Caki2 (cell line): ENCODE results near the gene RBM4B. TPM values are rescaled to one million over a fixed set of nuclear protein-coding genes. Genes with fewer than 3 reads are reported as not detected.

Source experiments
- DNase-seq: peaks from one replicate; pipeline ENCODE4 v3.0.0-alpha.2; 2015; ENCODE audit warnings: low read depth
- in situ Hi-C: cut with HindIII; loops from 2 replicates; pipeline ENCODE4 v1.10.0; 2016; ENCODE audit warnings: low sequenced_read_pairs, low pct_unique_long_range_greater_than_20kb, mixed read lengths
- total RNA-seq: library from RNA; depleted of rRNA; stranded (reverse); fragments of >200 nt; shearing (Covaris generic); gene quantifications from 2 replicates; pipeline ENCODE4 v1.2.3, GENCODE V29; 2014; ENCODE audit warnings: low replicate concordance; rRNA removed

RBM4B gene
- total RNA-seq, 1 experiment from 2014 or later = 29.2 TPM

DNA sequence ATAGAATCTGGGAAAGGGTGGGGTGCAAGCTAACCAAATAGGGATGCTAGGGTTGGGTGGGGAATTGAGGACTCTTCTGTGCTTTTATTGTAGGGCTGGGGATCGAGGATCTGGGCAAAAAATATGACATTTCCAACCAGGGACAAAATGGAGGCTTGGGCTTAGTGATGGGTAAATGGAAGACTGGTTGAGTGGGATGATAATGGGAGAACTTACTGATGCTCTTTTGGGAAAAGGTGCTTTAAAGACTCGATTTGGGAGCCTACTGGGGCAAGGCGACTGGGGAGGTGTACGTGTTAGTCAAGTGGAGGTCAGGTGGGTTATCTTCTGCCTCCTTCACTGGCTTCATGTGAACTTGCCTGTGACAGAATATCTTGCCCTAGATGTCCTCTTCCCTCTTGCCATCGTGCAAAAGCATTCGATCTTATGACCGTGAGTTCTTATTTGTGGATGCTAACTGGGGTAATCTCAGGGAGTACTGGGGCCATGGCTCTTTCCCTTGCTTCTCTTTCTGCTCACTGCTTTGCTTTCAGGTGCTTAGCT, 49.6 kb downstream of the RBM4B start:
- no peak for DNase-seq
- in situ Hi-C loops = no loop called here

DNA sequence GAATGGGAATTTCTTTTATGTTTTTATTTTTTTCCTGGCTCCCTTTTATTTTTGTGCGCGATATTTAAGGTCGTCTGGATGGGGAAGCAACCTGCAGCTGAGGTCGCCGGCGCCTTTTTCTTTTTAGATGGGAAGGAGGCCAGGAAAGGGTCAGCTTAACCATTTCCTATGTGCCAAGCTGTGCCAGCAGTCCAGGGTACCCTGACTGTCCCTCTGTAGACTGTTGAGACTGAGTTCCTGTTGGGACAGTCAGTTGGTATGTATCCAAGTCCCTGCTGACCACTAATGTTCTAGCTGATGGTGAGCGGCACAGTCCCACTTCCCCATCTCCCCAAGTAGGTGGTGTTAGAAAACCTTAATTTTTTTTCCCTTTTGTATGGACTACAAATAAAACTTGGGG, 50.8 kb downstream of the RBM4B start:
- in situ Hi-C loops = no loop called here
- DNase-seq = no peak

- in situ Hi-C loops = no loop called here
- DNase-seq = no peak
Observed at GRCh38 chr11:66626382-66626781, 51.3 kb downstream of the RBM4B start.

- in situ Hi-C loops = no loop called here
- DNase-seq = no peak
Observed at GRCh38 chr11:66625752-66626149, 51.9 kb downstream of the RBM4B start.

- in situ Hi-C loops = no loop called here
- no peak for DNase-seq
Observed at GRCh38 chr11:66625041-66625751, 52.5 kb downstream of the RBM4B start.

DNA sequence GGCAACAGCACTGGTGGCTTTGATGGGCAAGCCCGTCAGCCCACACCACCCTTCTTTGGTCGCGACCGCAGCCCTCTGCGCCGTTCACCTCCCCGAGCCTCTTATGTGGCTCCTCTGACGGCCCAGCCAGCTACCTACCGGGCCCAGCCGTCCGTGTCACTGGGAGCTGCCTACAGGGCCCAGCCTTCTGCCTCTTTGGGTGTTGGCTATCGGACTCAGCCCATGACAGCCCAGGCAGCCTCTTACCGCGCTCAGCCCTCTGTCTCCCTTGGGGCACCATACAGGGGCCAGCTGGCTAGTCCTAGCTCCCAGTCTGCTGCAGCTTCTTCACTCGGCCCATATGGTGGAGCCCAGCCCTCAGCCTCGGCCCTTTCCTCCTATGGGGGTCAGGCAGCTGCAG, 53.2 kb downstream of the RBM4B start:
- no peak for DNase-seq
- in situ Hi-C loops = no loop called here

DNA sequence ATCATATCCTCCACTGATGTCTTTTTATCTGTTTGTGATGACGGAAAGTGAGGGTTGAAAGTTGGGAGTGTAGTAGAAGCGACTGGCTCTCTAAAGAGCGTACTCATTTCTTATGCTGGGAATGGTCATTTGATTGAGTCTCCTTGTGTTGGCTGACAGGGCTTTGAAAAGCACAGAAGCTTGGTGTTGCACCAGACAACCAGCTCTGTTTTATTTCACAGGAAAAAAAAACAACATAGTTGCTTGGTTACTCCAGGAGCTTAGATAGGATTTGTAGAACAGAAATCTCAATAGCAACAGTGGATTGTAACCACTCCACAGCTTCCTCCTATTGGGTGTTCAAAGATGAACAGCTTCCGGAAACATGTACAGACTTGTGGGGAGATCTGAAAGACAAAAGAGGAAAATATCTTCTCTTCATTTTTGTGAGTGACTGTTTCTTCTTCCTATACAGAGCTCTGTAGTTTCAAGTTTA, 58.6 kb downstream of the RBM4B start:
- in situ Hi-C loops = no loop called here
- DNase-seq = peak; percentile 19

DNA sequence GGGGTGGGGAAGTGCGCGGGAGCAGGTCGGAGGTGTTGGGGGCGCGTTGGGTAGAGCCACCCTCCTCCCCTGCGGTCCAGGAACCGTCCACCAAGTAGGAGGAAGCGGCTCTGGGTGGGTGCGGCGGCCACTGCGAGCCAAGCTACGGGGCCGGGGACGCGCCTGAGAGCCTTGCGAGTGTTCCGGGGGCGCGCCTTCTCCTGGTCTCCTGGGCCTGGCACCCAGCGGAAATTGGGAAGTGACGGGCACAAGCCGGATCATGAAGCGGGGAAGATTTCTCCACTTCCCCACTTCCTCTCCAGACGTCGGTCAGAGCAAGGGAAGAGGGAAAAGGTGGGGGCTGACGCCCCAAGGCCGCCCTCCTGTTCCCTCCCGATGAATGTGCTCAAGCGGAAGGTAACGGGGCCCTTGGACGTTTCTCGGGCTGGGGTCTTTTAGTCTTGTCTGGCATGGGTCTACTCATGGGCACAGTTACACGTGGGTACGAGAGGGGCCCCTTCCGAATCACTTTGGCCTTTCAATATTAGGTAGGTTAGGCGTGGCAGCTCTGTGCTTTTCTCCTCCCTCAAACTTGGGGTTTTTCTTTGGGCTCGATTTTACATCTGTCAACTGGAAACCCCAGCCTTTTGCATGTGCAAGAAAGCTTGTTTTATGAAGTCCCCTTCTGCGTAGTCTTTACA, 60.4 kb downstream of the RBM4B start:
- in situ Hi-C loops = no loop called here
- DNase-seq = no peak

- in situ Hi-C loops = no loop called here
- peak; percentile 98 for DNase-seq
Observed at GRCh38 chr11:66616379-66617154, 61.1 kb downstream of the RBM4B start, which contains the start of gene RBM14. Gene RBM14, plus strand, starts transcription at chr11:66616630. Its CDS starts 91 bp downstream, at chr11:66616721.

Other genes starting within 250 kb of the RBM4B start
- gene MRPL11, start 239.0 kb downstream of the RBM4B start, total RNA-seq = 113 and 202 TPM in 2 replicates
- 10.0 and 16.7 TPM in 2 replicates for gene PELI3, start 211.0 kb downstream of the RBM4B start, total RNA-seq
- gene DPP3, start 197.5 kb downstream of the RBM4B start, total RNA-seq = 59.9 and 102 TPM in 2 replicates
- gene BBS1, start 167.3 kb downstream of the RBM4B start, total RNA-seq = 20.6 and 28.0 TPM in 2 replicates
- gene ZDHHC24, start 131.8 kb downstream of the RBM4B start, total RNA-seq = 10.9 and 52.6 TPM in 2 replicates
- gene ACTN3, start 131.0 kb downstream of the RBM4B start, total RNA-seq = not detected in 2 replicates
- not detected in 2 replicates for gene CTSF, start 109.3 kb downstream of the RBM4B start, total RNA-seq
- gene CCDC87, start 84.8 kb downstream of the RBM4B start, total RNA-seq = 0.41 and 0.61 TPM in 2 replicates
- 38.1 and 43.5 TPM in 2 replicates for gene CCS, start 84.7 kb downstream of the RBM4B start, total RNA-seq
- 15.3 and 17.1 TPM in 2 replicates for gene RBM14, start 61.3 kb downstream of the RBM4B start, total RNA-seq
- gene RBM4, start 39.2 kb downstream of the RBM4B start, total RNA-seq = 116 and 133 TPM in 2 replicates
- 0.71 and 0.87 TPM in 2 replicates for gene SPTBN2, start 51.3 kb upstream of the RBM4B start, total RNA-seq
- 25.6 and 25.9 TPM in 2 replicates for gene RCE1, start 165.6 kb upstream of the RBM4B start, total RNA-seq
- not detected in 2 replicates for gene LRFN4, start 179.2 kb upstream of the RBM4B start, total RNA-seq